Limb (tissue), 2 donors: ENCODE results near the gene PITPNM3.
"Not testable (repeated sequence)": the region's sequence is repeated elsewhere in the genome, so short reads cannot be mapped to it uniquely, and the experiment has no call there.

Experiments used
- DNase-seq, 2 donors: peaks; one replicate each; pipeline ENCODE4 v3.0.0-alpha.2; 2016; ENCODE audit errors: extremely low spot score in 2 of 2

Gene PITPNM3

DNA sequence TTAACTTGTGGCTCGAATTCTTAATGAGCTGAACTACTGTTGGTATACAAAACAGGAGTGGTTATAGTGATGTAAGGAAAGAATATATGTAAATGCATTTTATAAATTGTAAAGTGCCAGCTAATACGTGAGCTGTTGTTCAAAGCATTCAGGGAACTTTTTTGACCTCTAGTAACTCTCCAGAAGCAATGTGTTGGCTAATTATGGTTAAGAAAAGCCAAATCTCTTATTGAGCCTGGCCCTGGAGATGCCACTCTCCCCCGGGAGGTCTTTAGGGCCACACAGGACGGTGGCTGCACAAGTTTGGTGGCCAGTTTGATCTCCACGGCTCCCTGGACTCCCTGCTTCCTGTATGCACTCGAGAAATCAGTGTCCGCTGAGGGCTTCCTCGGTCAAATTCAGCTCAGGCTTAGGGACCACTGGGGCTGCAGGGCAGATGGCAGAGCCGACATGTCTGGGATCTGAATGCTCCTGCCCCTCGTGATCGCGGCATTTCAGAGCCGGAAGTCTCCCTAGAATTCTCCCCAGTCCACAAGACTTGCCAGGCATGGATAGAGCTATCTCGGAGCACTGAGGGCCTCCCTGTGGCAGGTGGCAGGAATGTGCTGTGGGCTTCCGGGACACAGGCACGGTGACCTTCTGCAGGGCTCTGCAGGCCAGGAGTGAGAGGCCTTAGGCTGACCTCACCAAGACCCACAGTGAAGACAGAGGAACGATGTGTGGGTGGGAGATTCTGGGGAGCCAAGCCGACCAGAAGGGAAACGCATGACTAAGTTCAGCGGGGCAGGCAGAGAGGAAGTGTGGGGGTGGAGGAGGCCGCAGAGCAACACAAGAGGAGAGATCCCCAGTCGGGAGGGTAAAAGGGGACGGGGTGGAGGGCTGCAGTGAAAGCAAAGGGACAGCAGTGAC lies 18.6 kb upstream of the PITPNM3 start:
- DNase-seq, result no peak

- no peak for DNase-seq
Measured at GRCh38 chr17:6573982-6574686, 17.8 kb upstream of the PITPNM3 start.

- DNase-seq, result not testable (repeated sequence)
Measured at GRCh38 chr17:6573495-6573894, 17.1 kb upstream of the PITPNM3 start.

- DNase-seq, result no peak
Measured at GRCh38 chr17:6572972-6573370, 16.6 kb upstream of the PITPNM3 start.

DNA sequence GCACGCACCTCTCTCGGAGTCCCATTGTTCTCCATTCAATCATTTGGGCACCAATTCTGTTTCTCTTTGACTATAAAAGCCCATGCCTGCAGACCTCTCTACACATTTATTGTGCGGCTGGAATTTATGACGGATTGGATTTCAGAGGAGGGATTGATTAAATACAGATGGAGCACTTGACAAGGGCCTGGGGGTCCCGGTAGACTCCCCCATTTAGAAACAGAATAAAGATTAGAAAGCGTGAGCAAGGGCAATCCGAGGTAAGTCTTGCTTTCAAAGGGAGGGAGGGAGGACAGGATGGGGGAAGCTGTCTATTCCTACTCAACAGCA lies 15.1 kb upstream of the PITPNM3 start:
- no peak for DNase-seq

- no peak for DNase-seq
Measured at GRCh38 chr17:6570731-6571451, 14.5 kb upstream of the PITPNM3 start.

DNA sequence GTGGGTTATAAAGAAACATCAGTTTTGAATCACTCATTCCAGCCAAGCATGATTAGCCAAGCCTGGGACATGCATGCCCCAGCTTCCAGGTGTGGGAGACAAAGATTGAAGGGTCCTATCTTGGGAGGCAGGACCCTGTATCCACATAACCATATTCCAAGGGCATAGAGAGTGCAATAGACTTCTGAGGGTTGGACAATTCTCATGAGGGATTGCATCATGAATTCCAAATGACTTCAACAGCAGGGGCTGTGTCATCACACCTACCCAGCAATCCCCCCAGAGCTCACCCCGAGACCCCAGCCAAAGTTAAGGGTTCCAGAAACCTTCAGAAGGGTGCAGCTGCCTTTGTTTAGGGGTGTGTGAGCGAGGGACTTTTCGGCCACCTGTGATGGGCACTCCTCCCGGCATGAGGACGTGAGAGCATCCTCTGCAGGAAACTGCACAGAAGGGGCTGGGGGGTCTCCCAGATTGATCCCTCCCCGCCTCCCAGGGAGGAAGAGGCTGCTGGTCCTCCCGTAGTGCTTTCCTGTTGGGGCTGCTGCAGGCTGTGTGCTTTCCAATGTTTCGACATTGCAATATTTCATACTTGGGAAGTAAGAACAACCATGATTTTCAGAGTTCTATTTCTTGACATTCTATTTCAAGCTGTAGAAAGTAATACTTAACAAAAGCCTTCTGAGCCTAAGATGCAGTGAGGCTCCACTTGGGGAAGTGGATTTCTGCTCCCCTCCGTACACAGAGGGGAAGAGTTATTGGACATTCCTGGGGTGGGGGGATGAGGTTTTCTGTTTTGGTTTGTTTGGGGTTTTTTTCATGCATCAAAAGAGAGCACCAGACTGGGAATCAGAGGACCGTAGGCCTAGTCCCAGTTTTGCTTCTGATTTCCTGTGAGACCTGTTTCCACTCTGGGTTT lies 13.3 kb upstream of the PITPNM3 start:
- no peak for DNase-seq

DNA sequence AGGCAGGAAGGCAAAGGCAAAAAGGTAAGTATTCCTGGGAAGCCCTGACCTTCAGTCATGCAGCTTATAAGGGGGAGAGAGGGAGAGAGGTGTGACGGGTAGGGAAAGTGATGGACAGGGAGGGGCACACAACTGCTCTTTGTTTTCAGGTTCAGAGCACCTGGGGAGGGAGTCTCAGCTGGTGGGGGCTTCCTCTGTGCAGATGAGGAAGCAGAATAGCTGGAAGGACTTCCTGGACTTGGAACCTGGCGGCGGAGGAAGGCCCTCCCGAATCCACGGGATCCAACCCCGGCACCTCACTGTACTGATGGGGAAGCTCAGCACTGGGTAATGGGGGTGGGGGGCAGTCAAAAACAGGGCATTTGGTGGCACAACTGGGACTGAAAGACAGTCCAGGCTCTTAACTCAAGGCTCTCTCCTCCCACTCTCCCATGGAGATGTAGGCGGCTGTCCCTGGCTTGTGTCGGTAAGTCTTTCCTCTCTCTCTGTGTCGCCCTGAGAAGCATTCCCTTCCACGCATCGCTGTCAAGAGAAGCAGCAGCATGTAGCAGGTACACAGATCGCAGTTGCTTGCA lies 11.9 kb upstream of the PITPNM3 start:
- DNase-seq, result no peak

DNA sequence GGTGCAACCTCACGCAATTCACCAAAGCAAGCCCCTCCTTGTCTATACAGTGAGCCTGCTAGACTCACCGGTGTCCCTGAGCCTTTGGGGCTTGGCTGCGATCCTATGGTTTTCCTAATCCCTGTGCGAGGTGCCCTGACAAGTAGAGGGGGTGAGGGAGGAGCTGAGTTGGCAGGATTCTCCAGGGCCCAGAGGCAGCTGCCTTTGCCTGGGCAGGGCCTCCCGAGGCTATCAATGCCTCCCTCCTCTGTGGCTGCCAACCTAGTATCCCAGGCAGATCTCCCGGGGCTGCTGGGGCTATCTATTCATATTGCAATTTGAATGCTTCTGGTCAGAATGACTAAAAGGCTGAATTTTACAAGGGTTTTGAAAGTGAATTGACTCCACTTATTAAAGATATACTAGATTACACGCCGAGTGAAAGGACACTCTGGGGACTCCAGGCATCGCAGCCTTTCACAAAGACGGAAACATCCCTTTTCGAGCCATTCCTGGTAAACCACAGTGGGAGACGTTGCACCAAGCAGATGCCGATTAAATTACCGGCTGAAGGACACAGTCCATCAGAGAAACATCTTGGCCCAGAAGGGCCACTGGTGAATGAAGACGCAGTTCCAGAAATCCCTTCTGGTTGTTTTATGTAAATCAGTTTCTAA lies 11.3 kb upstream of the PITPNM3 start:
- no peak for DNase-seq

- DNase-seq, result no peak
Measured at GRCh38 chr17:6561446-6561845, 5.1 kb upstream of the PITPNM3 start.

- no peak for DNase-seq
Measured at GRCh38 chr17:6560496-6560895, 4.1 kb upstream of the PITPNM3 start.

DNA sequence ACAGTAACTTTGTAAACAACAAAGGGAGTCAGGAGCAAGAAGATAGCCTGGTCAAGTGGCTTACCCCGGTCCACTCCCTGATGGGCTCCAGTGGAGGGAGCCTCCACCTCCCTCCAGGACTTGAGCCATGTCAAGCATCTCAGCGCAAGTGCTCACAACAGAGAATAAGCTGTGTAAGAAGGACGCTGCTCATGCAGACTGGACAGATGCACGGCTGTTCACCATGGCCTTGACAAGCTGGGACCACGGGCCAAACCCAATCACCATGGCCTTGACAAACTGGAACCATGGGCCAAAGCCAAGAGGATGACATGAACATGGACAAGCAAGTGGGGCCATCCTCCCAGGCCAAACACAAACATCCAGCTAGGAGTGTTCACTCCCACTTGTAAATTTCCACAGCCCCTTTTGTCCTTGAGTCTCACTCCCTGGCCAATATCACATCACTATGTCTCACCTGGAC lies 3.4 kb upstream of the PITPNM3 start:
- DNase-seq, result no peak

DNA sequence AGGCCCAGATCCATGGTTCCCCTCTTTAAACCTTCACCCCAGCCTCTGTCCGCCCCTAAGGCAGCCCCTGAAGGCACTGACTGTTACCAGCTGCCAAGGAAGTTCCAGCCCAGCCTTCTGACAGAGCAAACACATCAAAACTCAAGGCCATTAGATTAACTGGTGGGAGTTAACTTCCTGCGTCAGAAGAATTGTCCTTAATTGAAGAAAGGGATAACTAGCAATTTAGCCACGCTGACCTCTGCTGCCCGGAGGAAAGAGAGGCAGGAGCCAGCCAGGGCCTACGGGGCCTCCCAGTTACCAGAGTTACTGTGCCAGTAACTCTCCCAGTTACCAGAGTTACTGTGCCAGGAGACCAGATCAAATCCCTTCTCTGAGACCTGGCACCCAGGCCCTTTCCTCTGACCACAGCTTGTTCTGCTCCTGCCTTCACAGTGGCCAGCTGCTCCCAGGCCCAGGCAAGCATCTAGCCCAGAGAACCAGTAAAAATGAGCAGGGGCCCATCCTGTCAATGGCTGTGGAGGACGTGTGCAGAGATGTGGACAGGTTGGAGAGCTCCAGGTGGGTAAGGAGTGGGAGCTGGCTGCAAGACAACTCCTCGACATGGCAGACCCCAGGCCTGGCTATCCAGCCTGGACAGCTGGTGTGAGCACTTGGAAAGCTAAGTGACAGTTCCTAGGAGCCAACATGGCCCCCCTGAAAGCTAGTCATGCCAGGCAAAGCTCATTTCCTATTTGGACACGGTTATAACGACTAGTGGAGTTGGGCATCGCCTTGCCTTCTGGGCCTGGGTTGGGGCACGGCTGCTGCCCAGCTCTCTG lies 2.8 kb upstream of the PITPNM3 start:
- no peak for DNase-seq

GRCh38 chr17:6558276-6558675 lies 1.9 kb upstream of the PITPNM3 start:
- no peak for DNase-seq

GRCh38 chr17:6557040-6557438 lies 684 bp upstream of the PITPNM3 start:
- DNase-seq, result no peak

DNA sequence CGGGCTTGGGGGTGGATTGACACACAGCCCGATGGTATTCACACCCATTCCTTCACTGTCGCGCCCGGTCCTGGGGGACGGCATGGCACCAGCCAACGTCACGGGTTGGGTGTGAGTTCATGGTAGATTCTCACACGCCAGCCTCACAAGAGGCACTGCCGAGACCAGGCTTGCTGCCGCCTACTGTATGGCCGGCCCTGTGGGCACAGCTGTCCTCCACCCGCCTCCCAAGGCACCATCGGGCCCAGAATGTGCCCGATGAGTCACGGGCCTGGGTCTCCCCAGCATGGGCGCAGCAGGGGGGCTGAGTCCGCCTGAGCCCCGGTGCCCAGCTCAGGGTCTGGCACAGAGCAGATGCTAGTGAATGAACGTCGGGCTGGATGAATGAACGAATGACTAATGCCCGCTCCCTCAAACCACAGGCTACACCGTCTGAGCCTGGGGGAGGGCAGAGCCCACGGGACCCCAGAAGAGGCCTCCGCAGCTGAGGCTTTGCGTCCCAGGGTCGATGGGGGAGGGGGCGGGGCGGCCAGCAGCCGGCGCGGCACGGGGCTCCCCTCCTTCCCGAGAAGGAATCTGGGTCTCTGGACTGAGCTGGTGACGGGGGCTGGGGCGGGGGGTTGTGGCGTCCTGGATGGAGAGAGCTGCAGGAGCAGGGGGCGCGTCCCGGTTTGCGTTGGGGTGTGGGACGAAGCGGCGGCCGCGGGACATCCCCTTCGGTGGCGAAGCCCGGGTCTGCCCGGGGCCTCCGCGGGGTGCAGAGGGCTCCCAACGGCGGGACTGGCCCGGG lies 829 bp downstream of the PITPNM3 start:
- DNase-seq, result peak in 1 of 2 donors; percentile 65

DNA sequence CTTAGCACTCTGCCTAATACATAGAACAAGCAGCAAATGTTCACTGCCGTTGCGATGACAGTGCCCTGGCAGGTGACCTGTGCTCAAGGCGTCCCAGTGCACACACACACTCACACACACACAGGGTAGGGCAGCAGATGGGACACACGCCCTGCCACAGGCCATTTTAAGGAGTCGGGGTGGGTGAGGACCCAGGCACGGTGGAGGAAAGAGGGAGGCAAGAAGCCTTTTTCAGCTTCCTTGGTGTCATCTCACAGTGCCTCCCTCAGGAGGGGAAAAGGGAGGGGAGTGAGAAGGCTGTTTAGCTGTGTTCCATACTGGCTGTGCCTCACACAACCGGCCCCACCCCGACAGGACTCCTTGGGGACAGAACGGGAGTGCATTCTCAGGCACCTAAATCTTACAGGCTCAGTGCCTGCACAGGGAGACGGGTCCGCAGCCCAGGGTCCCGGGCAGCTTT lies 1.5 kb downstream of the PITPNM3 start:
- DNase-seq, result no peak

DNA sequence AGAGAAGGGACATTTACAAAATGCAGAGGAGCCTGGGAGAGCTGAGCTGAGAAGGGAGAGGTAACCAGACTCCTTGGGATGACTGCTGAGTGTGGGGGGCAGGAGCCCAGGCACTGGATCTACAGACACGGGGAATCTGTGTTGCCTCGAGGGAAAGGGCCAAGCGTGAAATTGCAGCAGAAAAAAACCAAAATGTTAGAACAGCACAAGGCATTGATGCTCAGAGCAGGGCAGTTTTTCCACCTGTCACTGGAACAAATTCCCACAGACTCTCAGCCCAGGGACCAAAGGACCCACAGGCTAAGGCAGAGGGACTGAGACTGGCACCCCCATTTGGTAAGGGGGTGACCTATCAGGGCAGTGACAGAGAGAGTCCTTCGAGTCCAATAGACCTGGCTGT lies 2.0 kb downstream of the PITPNM3 start:
- DNase-seq, result no peak
